Gastrocnemius medialis (tissue), 4 donors: ENCODE measurements around the gene ARHGAP26.

ENCODE experiments used
- CTCF ChIP-seq, 5 experiments: fragments of 450-650 bp in 3 of 5; fragments of 200-600 bp in 2 of 5; sonication (generic) in 2 of 5; IDR thresholded peaks in 4 of 5; conservative IDR thresholded peaks in 1 of 5; 1 replicate in 4 of 5; 2 replicates in 1 of 5; pipeline ENCODE4 v1.5.1; 2016 to 2019; ENCODE audit warnings: antibody characterized with exemption in 5 of 5, mild to moderate bottlenecking in 3 of 5, moderate library complexity in 3 of 5
- POLR2A ChIP-seq, 2 donors: fragments of 450-650 bp; IDR thresholded peaks; one replicate each; pipeline ENCODE4 v1.6.1; 2017; ENCODE audit warnings: antibody characterized with exemption in 2 of 2, mild to moderate bottlenecking in 2 of 2, moderate library complexity in 2 of 2

- TF ChIP-seq CTCF (IDR thresholded peaks at IDR 0.05 in 4 of 5, conservative IDR thresholded peaks at IDR 0.05 in 1 of 5) (no peak), POLR2A (IDR thresholded peaks at IDR 0.05) (peak in 1 of 2 donors; percentile 41)
Observed at GRCh38 chr5:143176048-143176447, 405.9 kb downstream of the ARHGAP26 start.
